ENCODE results near the gene PIK3C2G. TPM values are rescaled to one million over a fixed set of nuclear protein-coding genes. Genes with fewer than 3 reads are reported as not detected.
"Not testable (repeated sequence)": the region's sequence is repeated elsewhere in the genome, so short reads cannot be mapped to it uniquely, and the experiment has no call there.

Gene PIK3C2G
- total RNA-seq, 1 experiment from 2014 or later: not detected

GRCh38 chr12:18492372-18493025 lies 231.2 kb downstream of the PIK3C2G start:
- Histone ChIP-seq H3K4me3 (no peak overlapping the region), H3K27me3 (replicated peaks) (no peaks in the 10 kb centered on the region), H3K27ac (no peak overlapping the region), H3K36me3 (no peaks in the 10 kb centered on the region), H3K4me1 (replicated peaks) (no peaks in the 10 kb centered on the region), H3K9me3 (replicated peaks) (no peaks in the 10 kb centered on the region)
- no peak for DNase-seq (ENCODE audit: low read depth in 1 of 2, low spot score in 2 of 2)

- DNase-seq (ENCODE audit: low read depth in 1 of 2, low spot score in 2 of 2): no peak
- H3K36me3 ChIP-seq: no peaks in the 10 kb centered on the region
- H3K27me3 ChIP-seq (replicated peaks): no peaks in the 10 kb centered on the region
Measured at GRCh38 chr12:18496156-18496555, 234.8 kb downstream of the PIK3C2G start.

GRCh38 chr12:18500160-18500574 lies 238.8 kb downstream of the PIK3C2G start:
- not testable (repeated sequence) for H3K9me3 ChIP-seq (replicated peaks); H3K4me1 ChIP-seq (replicated peaks); DNase-seq (ENCODE audit: low read depth in 1 of 2, low spot score in 2 of 2); H3K36me3 ChIP-seq; H3K27me3 ChIP-seq (replicated peaks); H3K27ac ChIP-seq; H3K4me3 ChIP-seq

More at GRCh38 chr12:18496156-18496555, 234.8 kb downstream of the PIK3C2G start:
- Histone ChIP-seq H3K4me1 (replicated peaks) (no peaks in the 10 kb centered on the region), H3K27ac (no peak overlapping the region), H3K4me3 (no peak overlapping the region), H3K9me3 (replicated peaks) (no peaks in the 10 kb centered on the region)

GRCh38 chr12:18500736-18501135 lies 239.4 kb downstream of the PIK3C2G start:
- not testable (repeated sequence) for H3K36me3 ChIP-seq; H3K4me1 ChIP-seq (replicated peaks); H3K27ac ChIP-seq; DNase-seq (ENCODE audit: low read depth in 1 of 2, low spot score in 2 of 2); H3K27me3 ChIP-seq (replicated peaks); H3K4me3 ChIP-seq; H3K9me3 ChIP-seq (replicated peaks)

- Histone ChIP-seq H3K9me3 (replicated peaks) (no peaks in the 10 kb centered on the region), H3K4me1 (replicated peaks) (no peaks in the 10 kb centered on the region), H3K4me3 (no peak overlapping the region), H3K36me3 (no peaks in the 10 kb centered on the region), H3K27me3 (replicated peaks) (no peaks in the 10 kb centered on the region), H3K27ac (no peak overlapping the region)
- no peak for DNase-seq (ENCODE audit: low read depth in 1 of 2, low spot score in 2 of 2)
Measured at GRCh38 chr12:18502422-18502968, 241.2 kb downstream of the PIK3C2G start.

- Histone ChIP-seq H3K9me3 (replicated peaks) (peaks cover 10% of the 10 kb centered on the region), H3K27ac (no peak overlapping the region), H3K27me3 (replicated peaks) (no peaks in the 10 kb centered on the region), H3K36me3 (no peaks in the 10 kb centered on the region), H3K4me3 (no peak overlapping the region), H3K4me1 (replicated peaks) (no peaks in the 10 kb centered on the region)
- DNase-seq (ENCODE audit: low read depth in 1 of 2, low spot score in 2 of 2): peak in 1 of 2 experiments; percentile 37
Measured at GRCh38 chr12:18521461-18521860, 260.1 kb downstream of the PIK3C2G start.

- Histone ChIP-seq H3K4me3 (no peak overlapping the region), H3K27me3 (replicated peaks) (no peaks in the 10 kb centered on the region), H3K27ac (no peak overlapping the region), H3K9me3 (replicated peaks) (peaks cover 10% of the 10 kb centered on the region), H3K4me1 (replicated peaks) (no peaks in the 10 kb centered on the region), H3K36me3 (no peaks in the 10 kb centered on the region)
- DNase-seq (ENCODE audit: low read depth in 1 of 2, low spot score in 2 of 2): no peak
Measured at GRCh38 chr12:18522806-18523205, 261.5 kb downstream of the PIK3C2G start.

- not testable (repeated sequence) for H3K9me3 ChIP-seq (replicated peaks); H3K4me3 ChIP-seq; H3K27me3 ChIP-seq (replicated peaks); H3K36me3 ChIP-seq; H3K27ac ChIP-seq; DNase-seq (ENCODE audit: low read depth in 1 of 2, low spot score in 2 of 2); H3K4me1 ChIP-seq (replicated peaks)
Measured at GRCh38 chr12:18542497-18542896, 281.2 kb downstream of the PIK3C2G start.

- no peaks in the 10 kb centered on the region for H3K9me3 ChIP-seq (replicated peaks)
- no peak overlapping the region for H3K27ac ChIP-seq
- no peak for DNase-seq (ENCODE audit: low read depth in 1 of 2, low spot score in 2 of 2)
- no peaks in the 10 kb centered on the region for H3K4me1 ChIP-seq (replicated peaks)
- H3K36me3 ChIP-seq: no peaks in the 10 kb centered on the region
- no peaks in the 10 kb centered on the region for H3K27me3 ChIP-seq (replicated peaks)
- no peak overlapping the region for H3K4me3 ChIP-seq
Measured at GRCh38 chr12:18546399-18546798, 285.1 kb downstream of the PIK3C2G start.

GRCh38 chr12:18549598-18549997 lies 288.3 kb downstream of the PIK3C2G start:
- no peak for DNase-seq (ENCODE audit: low read depth in 1 of 2, low spot score in 2 of 2)

GRCh38 chr12:18551106-18551505 lies 289.8 kb downstream of the PIK3C2G start:
- Histone ChIP-seq H3K27ac (no peak overlapping the region), H3K27me3 (replicated peaks) (no peaks in the 10 kb centered on the region), H3K36me3 (no peaks in the 10 kb centered on the region), H3K9me3 (replicated peaks) (no peaks in the 10 kb centered on the region), H3K4me1 (replicated peaks) (no peaks in the 10 kb centered on the region), H3K4me3 (no peak overlapping the region)
- DNase-seq (ENCODE audit: low read depth in 1 of 2, low spot score in 2 of 2): no peak

More at GRCh38 chr12:18549598-18549997, 288.3 kb downstream of the PIK3C2G start:
- H3K9me3 ChIP-seq (replicated peaks): no peaks in the 10 kb centered on the region
- no peaks in the 10 kb centered on the region for H3K36me3 ChIP-seq
- H3K4me1 ChIP-seq (replicated peaks): no peaks in the 10 kb centered on the region
- no peak overlapping the region for H3K4me3 ChIP-seq
- H3K27me3 ChIP-seq (replicated peaks): no peaks in the 10 kb centered on the region
- no peak overlapping the region for H3K27ac ChIP-seq

- Histone ChIP-seq H3K27me3 (replicated peaks) (no peaks in the 10 kb centered on the region), H3K4me3 (no peak overlapping the region)
- no peak for DNase-seq (ENCODE audit: low read depth in 1 of 2, low spot score in 2 of 2)
Measured at GRCh38 chr12:18551701-18552100, 290.4 kb downstream of the PIK3C2G start.

GRCh38 chr12:18552829-18553228 lies 291.5 kb downstream of the PIK3C2G start:
- no peaks in the 10 kb centered on the region for H3K27me3 ChIP-seq (replicated peaks)
- no peak for DNase-seq (ENCODE audit: low read depth in 1 of 2, low spot score in 2 of 2)
- H3K9me3 ChIP-seq (replicated peaks): no peaks in the 10 kb centered on the region
- H3K27ac ChIP-seq: no peak overlapping the region
- no peaks in the 10 kb centered on the region for H3K4me1 ChIP-seq (replicated peaks)
- no peaks in the 10 kb centered on the region for H3K36me3 ChIP-seq
- H3K4me3 ChIP-seq: no peak overlapping the region

More at GRCh38 chr12:18551701-18552100, 290.4 kb downstream of the PIK3C2G start:
- H3K9me3 ChIP-seq (replicated peaks): no peaks in the 10 kb centered on the region
- H3K4me1 ChIP-seq (replicated peaks): no peaks in the 10 kb centered on the region
- no peaks in the 10 kb centered on the region for H3K36me3 ChIP-seq
- no peak overlapping the region for H3K27ac ChIP-seq

GRCh38 chr12:18556161-18556560 lies 294.8 kb downstream of the PIK3C2G start:
- Histone ChIP-seq H3K4me3 (no peak overlapping the region), H3K4me1 (replicated peaks) (no peaks in the 10 kb centered on the region), H3K27ac (no peak overlapping the region), H3K36me3 (no peaks in the 10 kb centered on the region), H3K9me3 (replicated peaks) (no peaks in the 10 kb centered on the region), H3K27me3 (replicated peaks) (no peaks in the 10 kb centered on the region)
- no peak for DNase-seq (ENCODE audit: low read depth in 1 of 2, low spot score in 2 of 2)

GRCh38 chr12:18559242-18559641 lies 297.9 kb downstream of the PIK3C2G start:
- H3K4me1 ChIP-seq (replicated peaks): no peaks in the 10 kb centered on the region
- no peaks in the 10 kb centered on the region for H3K27me3 ChIP-seq (replicated peaks)
- H3K27ac ChIP-seq: no peak overlapping the region
- H3K36me3 ChIP-seq: no peaks in the 10 kb centered on the region
- no peaks in the 10 kb centered on the region for H3K9me3 ChIP-seq (replicated peaks)
- H3K4me3 ChIP-seq: no peak overlapping the region
- DNase-seq (ENCODE audit: low read depth in 1 of 2, low spot score in 2 of 2): no peak

Data from SJSA1 (cell line).